OCI-M2 (cell line): ENCODE measurements around the gene UACA.

Experiments used
- DNase-seq: peaks from one replicate; lab custom pipeline; 2025; ENCODE audit not compliant: unreplicated experiment; lab: John Stamatoyannopoulos, UW

UACA gene

DNA sequence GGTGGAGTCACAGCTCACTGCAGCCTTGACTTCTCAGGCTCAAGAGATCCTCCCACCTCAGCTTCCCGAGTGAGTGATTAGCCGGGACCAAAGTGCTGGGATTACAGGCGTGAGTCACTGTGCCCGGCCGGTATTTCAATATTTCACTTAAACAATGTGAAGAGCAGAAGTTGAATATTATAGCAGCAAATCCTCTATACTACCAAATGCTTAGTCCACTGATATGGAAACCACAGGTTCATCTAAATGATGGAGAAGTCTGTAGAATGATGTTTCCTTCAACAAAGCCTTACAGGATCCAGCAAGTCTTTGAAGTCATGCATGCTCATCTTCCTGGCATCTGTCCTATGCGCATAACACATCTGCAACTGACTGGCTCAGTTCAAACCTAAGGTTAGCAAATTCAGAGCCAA, 20.3 kb upstream of the UACA start:
- no peak for DNase-seq

- DNase-seq: no peak
These were observed 19.7 kb upstream of the UACA start for GRCh38 chr15:70783041-70783440.

DNA sequence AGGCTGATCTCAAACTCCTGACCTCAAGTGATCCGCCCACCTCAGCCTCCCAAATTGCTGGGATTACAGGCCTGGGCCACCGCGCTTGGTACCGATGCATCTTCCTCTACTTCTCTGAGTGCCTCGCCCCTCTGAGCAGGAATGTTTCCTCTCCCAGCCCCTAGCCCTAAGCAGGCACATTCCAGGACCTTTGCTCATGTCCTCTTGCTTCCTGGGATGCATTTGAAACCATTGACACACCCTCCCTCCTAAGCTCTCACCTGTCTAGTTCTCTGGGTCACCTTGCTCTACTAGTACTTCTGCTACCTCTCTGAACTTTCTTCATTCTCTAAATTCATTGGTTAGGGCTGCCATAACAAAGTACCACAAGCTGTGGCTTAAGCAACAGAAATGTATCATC, 17.9 kb upstream of the UACA start:
- no peak for DNase-seq

DNA sequence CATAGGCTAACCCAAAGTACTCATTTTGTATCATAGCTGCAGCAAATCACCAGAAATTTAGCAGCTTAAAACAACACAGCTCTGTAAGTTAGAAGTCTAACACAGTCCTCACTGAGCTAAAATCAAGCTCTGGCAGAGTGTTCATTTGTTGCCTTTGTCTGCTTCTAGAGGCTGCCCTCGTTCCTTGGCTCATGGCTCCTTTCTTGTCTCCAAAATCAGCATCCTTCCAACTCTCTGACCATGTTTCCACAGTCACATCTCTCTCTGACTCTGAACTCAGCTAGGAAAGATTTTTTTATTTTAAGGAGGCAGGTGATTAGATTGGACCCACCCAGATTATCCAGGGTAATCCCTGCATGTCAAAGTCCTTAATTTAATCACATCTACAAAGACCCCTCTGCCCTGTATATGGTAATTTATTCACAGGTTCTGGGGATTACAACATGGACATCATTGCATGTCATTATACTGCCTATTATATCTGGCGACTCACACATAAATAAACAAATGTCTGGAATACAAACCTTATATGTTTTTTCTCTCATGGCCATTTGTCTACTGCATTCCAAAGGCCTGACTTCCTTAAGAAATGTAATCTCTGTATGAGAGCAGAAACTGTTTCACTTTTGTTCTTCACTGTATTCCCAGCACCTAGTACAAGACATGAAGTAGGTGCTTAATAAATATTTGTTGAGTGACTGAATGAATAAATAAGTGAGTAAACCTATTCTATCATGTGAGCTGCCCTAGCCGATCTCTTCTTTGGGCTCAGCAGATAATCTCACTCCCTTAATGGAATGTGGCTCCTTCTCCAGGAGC, 15.1 kb upstream of the UACA start:
- DNase-seq: no peak

DNA sequence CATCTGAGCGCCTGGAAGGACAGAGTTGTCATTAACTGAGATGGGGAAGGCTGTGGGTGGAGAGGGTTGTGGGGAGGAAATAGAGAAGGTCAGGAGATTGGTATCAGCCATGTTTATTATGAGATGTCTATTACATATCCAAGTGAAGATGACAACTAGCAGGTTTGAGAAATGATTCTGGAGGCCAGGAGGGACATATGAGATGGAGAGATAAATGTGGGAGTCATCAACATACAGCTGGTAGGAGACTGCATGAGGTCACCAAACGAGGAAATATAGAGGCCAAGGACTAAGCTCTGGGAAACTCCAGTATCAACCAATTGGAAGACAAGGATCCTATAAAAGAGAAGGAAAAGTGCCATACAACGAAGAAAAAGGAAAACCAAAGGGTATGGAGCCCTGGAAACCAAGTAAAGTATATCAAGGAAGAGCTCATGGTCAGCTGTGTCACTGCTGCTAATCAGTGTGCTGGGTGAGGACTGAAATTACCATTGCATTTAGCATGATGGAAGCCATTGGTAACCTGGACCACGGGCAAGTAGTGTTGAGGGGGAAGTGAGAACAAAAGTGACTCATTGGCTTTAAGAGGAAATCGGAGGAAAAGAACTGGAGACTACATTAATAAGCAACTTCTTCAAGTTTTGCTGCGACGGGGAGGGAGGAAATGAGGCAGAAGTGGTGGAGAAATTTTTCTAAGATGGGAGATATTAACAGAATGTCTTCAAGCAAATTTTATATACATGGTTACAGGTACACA, 14.0 kb upstream of the UACA start:
- no peak for DNase-seq

DNA sequence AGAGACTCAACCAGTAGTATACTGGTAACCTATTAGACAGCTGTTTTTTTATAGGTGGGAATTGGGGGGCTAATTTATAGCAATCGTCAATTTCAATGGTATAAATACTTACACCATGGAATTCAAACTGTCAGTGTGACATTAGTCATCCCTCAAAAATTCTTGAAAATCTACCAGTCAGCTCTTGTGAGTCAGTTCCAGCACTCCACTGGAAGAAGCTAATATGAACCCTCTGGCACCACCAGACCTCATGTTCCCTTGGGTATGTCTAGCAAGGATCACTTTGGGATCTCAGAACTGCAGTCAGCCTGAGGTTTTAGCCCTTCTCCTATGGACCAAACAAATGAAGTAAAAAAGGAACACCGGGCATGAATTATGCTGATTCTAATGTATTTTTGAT, 11.8 kb upstream of the UACA start:
- no peak for DNase-seq

- DNase-seq: no peak
These were observed 9.0 kb upstream of the UACA start for GRCh38 chr15:70772402-70772801.

DNA sequence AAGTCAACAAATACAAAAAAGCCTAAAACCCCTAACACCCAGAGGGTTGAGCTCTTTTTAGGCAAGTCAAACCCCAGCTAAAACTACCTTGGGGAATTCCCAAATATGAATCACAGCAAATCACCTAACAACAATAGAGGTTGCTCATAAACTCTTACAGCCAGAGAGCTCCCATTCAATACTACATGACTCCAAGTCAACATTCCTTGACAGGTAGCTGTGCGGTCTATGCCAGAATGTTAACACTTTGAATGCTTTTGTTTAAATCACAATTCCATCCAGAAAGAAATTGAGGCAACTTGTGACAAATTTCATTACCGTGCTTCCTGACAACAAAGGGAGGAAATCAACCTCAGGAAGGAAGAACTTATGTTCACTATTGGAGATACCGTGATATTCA, 7.5 kb upstream of the UACA start:
- DNase-seq: no peak

GRCh38 chr15:70768257-70768883, 5.0 kb upstream of the UACA start:
- no peak for DNase-seq

DNA sequence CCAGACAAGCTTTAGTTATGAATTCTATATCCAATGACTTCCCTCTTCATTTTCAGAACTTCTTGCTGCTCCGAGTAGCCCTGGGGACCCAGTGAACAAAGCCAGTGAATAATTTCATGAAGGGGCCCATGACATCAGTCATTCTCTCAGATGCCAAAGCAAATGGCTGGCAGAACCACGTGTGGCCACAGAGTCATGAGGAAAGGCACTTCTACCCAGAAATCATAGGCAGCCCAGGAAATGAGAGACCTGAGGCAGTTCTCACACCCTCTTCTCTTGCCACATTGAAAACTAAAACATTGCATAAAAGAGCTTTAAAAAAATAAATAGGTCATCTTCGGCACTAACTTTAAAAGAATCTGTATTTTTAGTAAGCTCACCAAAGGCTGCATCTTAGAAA, 4.3 kb upstream of the UACA start:
- no peak for DNase-seq

DNA sequence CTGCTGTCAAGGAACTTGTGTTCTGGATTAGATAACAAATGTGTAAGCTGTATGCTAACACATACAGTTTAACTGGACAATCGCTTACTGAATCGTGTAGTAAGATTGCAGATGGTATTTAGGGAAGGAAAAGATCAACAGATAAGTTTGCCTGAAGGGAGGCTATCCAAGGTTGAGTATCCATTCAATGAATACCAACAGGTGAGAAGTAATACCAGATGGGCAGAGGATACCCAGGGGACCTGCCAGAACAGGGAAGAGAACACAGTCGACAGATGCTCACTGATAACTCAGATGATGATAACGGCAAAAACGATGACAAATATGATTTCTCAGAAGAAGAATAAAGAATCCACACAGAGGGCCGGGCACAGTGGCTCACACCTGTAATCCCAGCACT, 3.2 kb upstream of the UACA start:
- DNase-seq: no peak

GRCh38 chr15:70765504-70766281, 2.3 kb upstream of the UACA start:
- DNase-seq: no peak

DNA sequence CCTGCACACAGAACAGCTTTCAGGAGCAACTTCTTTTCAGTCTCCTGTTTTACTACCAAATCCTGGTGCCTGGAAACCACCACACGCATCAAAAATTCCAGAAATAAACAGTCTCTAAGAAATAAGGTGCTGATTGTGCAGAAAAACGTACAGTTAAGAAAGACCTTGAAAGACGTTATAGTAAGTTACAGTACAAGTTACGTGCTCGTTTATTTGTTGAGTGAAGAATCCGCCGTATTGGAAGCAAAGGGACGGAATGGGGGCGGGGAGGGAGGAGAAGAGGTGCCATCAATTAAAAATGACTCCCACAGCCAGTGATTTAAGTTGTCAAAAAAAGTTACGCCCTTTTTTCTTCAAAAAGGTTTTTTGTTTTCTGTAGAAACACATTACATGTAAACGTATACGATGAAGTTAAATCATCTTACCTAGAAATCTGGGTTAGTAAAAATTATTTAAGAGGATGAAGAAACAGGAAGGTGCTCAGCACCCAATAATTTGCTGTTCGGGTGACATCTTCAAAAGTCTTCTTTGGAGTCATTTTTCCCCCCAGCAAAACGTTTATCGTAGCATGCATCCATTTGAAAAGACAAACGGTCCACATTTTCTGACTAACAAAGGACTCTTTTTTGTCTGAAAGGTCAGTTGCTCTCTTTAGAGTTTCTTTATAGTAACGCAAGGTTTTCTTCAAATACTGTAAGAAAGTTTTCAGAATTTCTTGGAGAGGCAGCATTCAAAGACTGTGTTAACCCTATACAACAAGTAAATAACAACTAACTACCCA, 782 bp upstream of the UACA start:
- DNase-seq: no peak

GRCh38 chr15:70762469-70763119, 764 bp downstream of the UACA start:
- no peak for DNase-seq

- DNase-seq: no peak
These were observed 1.4 kb downstream of the UACA start for GRCh38 chr15:70761931-70762468.

DNA sequence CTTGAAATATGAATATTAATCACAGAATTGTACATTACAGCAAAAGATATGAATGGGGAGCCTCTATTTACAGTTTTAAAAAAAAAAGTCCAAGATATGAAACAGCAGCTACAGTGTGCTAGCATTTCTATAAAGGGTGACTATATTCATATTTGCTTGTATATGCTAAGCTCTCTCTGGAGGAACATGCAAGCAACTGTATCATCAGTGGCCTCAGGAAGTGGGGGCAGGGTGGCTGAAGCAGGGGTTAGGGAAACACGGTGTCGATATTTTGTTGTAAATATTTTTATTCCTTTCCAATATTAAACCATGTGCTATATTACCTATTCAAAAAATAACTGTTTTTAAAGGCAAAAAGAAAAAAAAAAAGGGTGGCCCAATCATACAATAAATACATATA, 2.3 kb downstream of the UACA start:
- no peak for DNase-seq

DNA sequence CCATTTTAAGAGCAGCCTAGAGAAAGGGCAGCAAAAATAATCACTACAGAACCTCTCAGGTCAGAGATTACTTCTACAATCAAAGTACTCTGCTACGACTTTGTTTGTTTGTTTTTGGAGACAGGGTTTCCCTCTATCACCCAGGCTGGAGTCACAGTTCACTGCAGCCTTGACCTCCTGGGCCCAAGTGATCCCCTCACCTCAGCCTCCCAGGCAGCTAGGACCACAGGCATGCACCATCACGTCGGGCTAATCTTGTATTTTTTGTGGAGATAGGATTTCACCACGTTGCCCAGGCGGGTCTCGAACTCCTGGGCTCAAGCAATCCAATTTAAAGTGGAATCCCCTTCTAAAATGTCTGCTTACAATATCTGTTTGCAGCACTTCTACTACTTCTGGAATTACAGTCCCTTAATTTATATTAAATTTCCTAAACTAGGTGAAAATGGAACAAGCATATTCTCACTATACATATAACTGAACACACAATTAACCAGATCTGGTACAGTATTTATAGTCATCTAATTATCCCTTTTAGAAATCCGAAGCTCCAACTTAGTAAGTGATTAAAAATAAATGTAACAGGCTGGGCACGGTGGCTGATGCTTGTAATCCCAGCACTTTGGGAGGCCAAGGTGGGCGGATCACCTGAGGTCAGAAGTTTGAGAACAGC, 4.4 kb downstream of the UACA start:
- no peak for DNase-seq

GRCh38 chr15:70757627-70758026, 5.7 kb downstream of the UACA start:
- DNase-seq: no peak

- no peak for DNase-seq
These were observed 8.5 kb downstream of the UACA start for GRCh38 chr15:70754862-70755261.
